K562 (cell line): Measurements from ENCODE around the gene COX5A. TPM values are rescaled to one million over a fixed set of nuclear protein-coding genes. Genes with fewer than 3 reads are reported as not detected.

ENCODE experiments used
- CTCF ChIP-seq, 3 experiments: IDR thresholded peaks in 2 of 3; conservative IDR thresholded peaks in 1 of 3; 2 replicates each; pipeline ENCODE4 v1.5.1; 2011 to 2012; ENCODE audit warnings: low read length in 3 of 3, mild to moderate bottlenecking in 3 of 3, control low read depth in 2 of 3, improper control_type of control experiment in 1 of 3, inconsistent platforms in 1 of 3, low read depth in 1 of 3, mixed read lengths in 1 of 3, moderate library complexity in 1 of 3; ENCODE audit not compliant: insufficient read depth in 2 of 3
- E2F6 ChIP-seq, 2 experiments: IDR thresholded peaks; 2 replicates each; pipeline ENCODE4 v1.6.1; 2011; ENCODE audit warnings: borderline replicate concordance in 1 of 2, control low read depth in 1 of 2, low read depth in 1 of 2, low read length in 1 of 2, mild to moderate bottlenecking in 1 of 2, mixed read lengths in 1 of 2, moderate library complexity in 1 of 2; ENCODE audit not compliant: insufficient read depth in 1 of 2, insufficient read length in 1 of 2, poor library complexity in 1 of 2, severe bottlenecking in 1 of 2; ENCODE audit errors: extremely low read depth in 1 of 2
- ESRRA ChIP-seq: fragments of 450-650 bp; IDR thresholded peaks from 2 replicates; pipeline ENCODE4 v1.6.1; 2014; ENCODE audit warnings: low read depth, mild to moderate bottlenecking, moderate library complexity, borderline replicate concordance
- GABPA ChIP-seq: fragments of 200-800 bp; sonication (Bioruptor generic); conservative IDR thresholded peaks from 2 replicates; pipeline ENCODE4 v1.6.1; 2016; ENCODE audit warnings: low read depth, missing genetic modification characterization, missing compliant biosample characterization
- GATAD2B ChIP-seq: fragments of 450-650 bp; IDR thresholded peaks from 2 replicates; pipeline ENCODE4 v1.6.1; 2017; ENCODE audit warnings: mild to moderate bottlenecking, borderline replicate concordance
- MTA1 ChIP-seq: fragments of 450-650 bp; IDR thresholded peaks from 2 replicates; pipeline ENCODE4 v1.6.1; 2017; ENCODE audit warnings: borderline replicate concordance
- POLR2A ChIP-seq: fragments of 450-650 bp; conservative IDR thresholded peaks from 2 replicates; pipeline ENCODE4 v1.6.1; 2016
- RBBP5 ChIP-seq: fragments of 200-600 bp; sonication (generic); IDR thresholded peaks from 2 replicates; pipeline ENCODE4 v1.6.1; 2012; ENCODE audit warnings: borderline replicate concordance, mild to moderate bottlenecking, low read length, control low read depth, inconsistent platforms; ENCODE audit not compliant: insufficient read depth, poor library complexity, severe bottlenecking
- RREB1 ChIP-seq: fragments of 250-450 bp; sonication (Bioruptor Pico); IDR thresholded peaks from 2 replicates; pipeline ENCODE4 v1.4.0; 2020
- TAF9B ChIP-seq: fragments of 450-650 bp; IDR thresholded peaks from 2 replicates; pipeline ENCODE4 v1.6.1; 2018; ENCODE audit warnings: mild to moderate bottlenecking; ENCODE audit not compliant: partially characterized antibody
- TBP ChIP-seq: optimal IDR thresholded peaks from 2 replicates; pipeline ENCODE3; 2011; ENCODE audit warnings: low read depth, low read length, improper control_type of control experiment
- USF1 ChIP-seq: sonication (generic); formaldehyde crosslinking; IDR thresholded peaks from 2 replicates; pipeline ENCODE4 v1.9.0; 2022; ENCODE audit warnings: mild to moderate bottlenecking, missing genetic modification reagents
- ZBTB7A ChIP-seq: IDR thresholded peaks from 2 replicates; pipeline ENCODE4 v1.6.1; 2011; ENCODE audit warnings: low read depth, mild to moderate bottlenecking, low read length, moderate library complexity, borderline replicate concordance; ENCODE audit not compliant: control insufficient read depth
- ZNF124 ChIP-seq: sonication (generic); formaldehyde crosslinking; IDR thresholded peaks from 2 replicates; pipeline ENCODE4 v1.8.1; 2022; ENCODE audit warnings: missing genetic modification reagents
- ZNF133 ChIP-seq: fragments of 250-450 bp; sonication (Bioruptor Pico); IDR thresholded peaks from 2 replicates; pipeline ENCODE4 v1.4.0; 2020; ENCODE audit warnings: mild to moderate bottlenecking
- ZNF75A ChIP-seq: fragments of 450-650 bp; formaldehyde crosslinking; IDR thresholded peaks from 2 replicates; pipeline ENCODE4 v1.4.0; 2020; ENCODE audit warnings: mild to moderate bottlenecking
- polyA plus RNA-seq, 8 experiments: library from polyadenylated mRNA; depleted of rRNA in 4 of 8; stranded (reverse) in 5 of 8; unstranded in 3 of 8; fragments of >200 nt; fragmentation: Nextera tagmentation in 2 of 8; fragmentation: Illumina TruSeq in 1 of 8; extraction: Ambion mirVana in 2 of 8; extraction: Trizol in 1 of 8; gene quantifications; 2 replicates each; pipeline versions ENCODE4 v1.2.1 to v1.2.3, GENCODE V29; 2011 to 2014; ENCODE audit warnings: inconsistent platforms in 1 of 8, missing spikeins in 1 of 8
- total RNA-seq, 7 experiments: library from RNA; depleted of rRNA in 6 of 7; stranded (reverse); fragments of >200 nt in 6 of 7; fragmentation: Illumina TruSeq in 2 of 7; extraction: Trizol in 2 of 7; gene quantifications; 2 replicates each; pipeline versions ENCODE4 v1.2.1 to v1.2.3, GENCODE V29; 2011 to 2021; ENCODE audit warnings: low replicate concordance in 1 of 7

COX5A gene
- total and polyA plus RNA-seq, 9 of the 15 experiments (the other 6 are each of a cell fraction or from before 2014, with no cell fraction given): 86.8 to 553 (median 371) TPM

- peak; percentile 13 for TF ChIP-seq TAF9B
- peak; percentile 41 for TF ChIP-seq GABPA (tag)
- TF ChIP-seq TBP: peak; percentile 89
- TF ChIP-seq ZNF75A (CRISPR knock-in tag): no peak
- TF ChIP-seq E2F6 (IDR thresholded peaks at IDR 0.05; ENCODE audit: borderline replicate concordance in 1 of 2, extremely low read depth in 1 of 2, insufficient read depth in 1 of 2, insufficient read length in 1 of 2, low read depth in 1 of 2, low read length in 1 of 2, poor library complexity in 1 of 2, severe bottlenecking in 1 of 2): peak; percentile 82 to 88
- peak; percentile 92 for TF ChIP-seq MTA1
- peak; percentile 92 for TF ChIP-seq USF1 (CRISPR knock-in tag)
- TF ChIP-seq RREB1 (CRISPR knock-in tag): no peak
- peak; percentile 95 for TF ChIP-seq POLR2A
- peak; percentile 69 for TF ChIP-seq ZBTB7A
- TF ChIP-seq CTCF (IDR thresholded peaks at IDR 0.05 in 2 of 3, conservative IDR thresholded peaks at IDR 0.05 in 1 of 3; ENCODE audit: insufficient read depth in 2 of 3, low read depth in 1 of 3, low read length in 3 of 3): no peak
- TF ChIP-seq GATAD2B: peak; percentile 64; the same call in 1 of the 2 replicates
- TF ChIP-seq ZNF133 (CRISPR knock-in tag): no peak
- 0 out of 2 replicates have a peak, but pooled peaks have one; percentile 78 for TF ChIP-seq ZNF124 (CRISPR knock-in tag)
- peak; percentile 97 for TF ChIP-seq RBBP5
- peak; percentile 99 for TF ChIP-seq ESRRA
These were observed at the start of gene COX5A (continued) for GRCh38 chr15:74937590-74938371.
